Glomerular endothelial cell (primary cell): Measurements from ENCODE around the gene IRF5. TPM values are rescaled to one million over a fixed set of nuclear protein-coding genes. Genes with fewer than 3 reads are reported as not detected.
"Not testable (repeated sequence)": the region's sequence is repeated elsewhere in the genome, so short reads cannot be mapped to it uniquely, and the experiment has no call there.

Source experiments
- DNase-seq: peaks from one replicate; pipeline ENCODE4 v3.0.0-alpha.2; 2011; ENCODE audit warnings: low read depth, low spot score; ENCODE audit errors: extremely low read depth
- total RNA-seq: library from RNA; depleted of rRNA; stranded (reverse); fragments of >200 nt; gene quantifications from 2 replicates; pipeline ENCODE4 v1.2.3, GENCODE V29; 2015

The IRF5 gene
- total RNA-seq, 1 donor from 2014 or later: not detected

DNA sequence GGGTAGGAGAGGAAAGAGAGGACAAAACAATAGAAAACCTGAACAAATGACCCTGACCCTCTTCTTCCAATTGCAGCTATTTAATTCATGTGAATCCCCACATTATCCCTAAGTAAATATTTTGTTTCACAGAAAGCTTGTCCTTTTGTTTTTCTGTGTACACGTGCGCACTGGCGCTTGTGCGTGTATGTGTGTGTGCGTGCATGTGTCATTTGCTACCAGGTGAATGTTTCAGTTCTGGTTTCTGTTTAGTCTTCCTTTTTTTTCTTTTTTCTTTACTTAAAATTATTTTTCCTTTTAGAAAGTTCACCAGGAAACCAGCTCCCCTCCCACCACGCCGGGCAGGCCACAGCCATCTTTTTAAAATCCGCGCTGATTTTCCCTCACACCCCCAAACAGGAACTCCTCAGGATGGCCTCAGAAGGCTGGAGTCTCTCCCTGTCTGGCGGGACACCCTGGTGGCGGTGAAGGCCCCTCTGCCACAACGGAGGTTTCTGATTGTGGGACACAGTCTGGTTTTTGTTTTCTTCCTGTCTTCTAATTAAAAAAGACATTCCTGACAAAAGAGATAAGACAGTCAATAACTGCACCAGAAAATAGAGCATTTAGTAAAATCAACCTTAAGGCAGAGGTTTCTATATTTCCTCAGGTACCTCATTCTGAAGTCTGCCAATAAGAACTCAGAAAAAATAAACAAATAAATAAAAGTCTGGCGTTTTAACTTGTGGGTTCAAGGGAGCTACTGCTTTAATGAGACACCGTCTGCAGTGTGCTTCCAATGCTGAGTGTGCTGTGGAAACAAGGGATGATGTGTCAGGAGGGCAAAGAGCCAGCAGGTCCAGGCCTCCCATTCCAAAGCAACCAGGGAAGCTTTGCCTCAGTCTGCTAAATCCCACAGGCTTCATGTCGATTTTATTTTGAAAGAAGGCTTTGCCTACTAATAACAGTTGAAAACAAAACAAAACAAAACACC lies 17.4 kb downstream of the IRF5 start:
- DNase-seq: no peak

- DNase-seq: no peak
These were observed 18.3 kb downstream of the IRF5 start for GRCh38 chr7:128955981-128956380.

DNA sequence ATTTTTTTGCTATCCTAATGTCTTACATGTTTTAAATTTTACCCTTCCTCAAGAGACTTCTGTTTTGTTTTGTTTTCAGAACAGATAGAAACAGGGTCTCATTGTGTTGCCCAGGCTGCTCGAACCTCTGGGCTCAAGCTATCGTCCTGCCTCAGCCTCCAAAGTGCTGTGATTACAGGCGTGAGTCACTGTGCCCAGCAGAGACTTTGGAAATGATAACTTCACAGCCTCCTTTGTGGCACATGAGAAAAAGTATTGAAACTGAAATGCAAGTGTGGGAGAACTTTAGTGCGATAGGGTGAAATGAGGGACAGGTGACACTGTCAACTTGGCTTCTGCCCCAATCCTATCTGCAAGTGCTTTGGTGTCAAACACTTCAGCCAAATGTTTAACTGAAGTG lies 21.6 kb downstream of the IRF5 start:
- no peak for DNase-seq

GRCh38 chr7:128961030-128961659 lies 23.4 kb downstream of the IRF5 start:
- no peak for DNase-seq

- DNase-seq: no peak
These were observed 25.2 kb downstream of the IRF5 start for GRCh38 chr7:128962899-128963298.

GRCh38 chr7:128963327-128963757 lies 25.6 kb downstream of the IRF5 start:
- no peak for DNase-seq

DNA sequence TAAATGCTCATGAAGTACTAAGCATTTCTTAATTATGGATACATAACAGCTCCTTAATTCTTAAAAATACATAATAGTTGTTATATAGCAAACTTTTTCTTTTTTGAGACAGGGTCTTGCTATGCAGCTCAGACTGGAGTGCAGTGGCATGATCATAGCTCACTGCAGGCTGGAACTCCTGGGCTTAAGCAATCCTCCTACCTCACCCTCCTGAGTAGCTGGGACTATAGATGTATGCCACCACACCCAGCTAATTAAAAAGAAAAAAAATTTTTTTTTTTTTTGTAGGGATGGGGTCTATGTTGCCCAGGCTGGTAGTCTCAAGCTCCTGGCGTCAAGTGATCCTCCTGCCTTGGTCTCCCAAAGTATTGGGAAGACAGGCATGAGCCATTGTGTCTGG lies 30.9 kb downstream of the IRF5 start:
- DNase-seq: no peak

DNA sequence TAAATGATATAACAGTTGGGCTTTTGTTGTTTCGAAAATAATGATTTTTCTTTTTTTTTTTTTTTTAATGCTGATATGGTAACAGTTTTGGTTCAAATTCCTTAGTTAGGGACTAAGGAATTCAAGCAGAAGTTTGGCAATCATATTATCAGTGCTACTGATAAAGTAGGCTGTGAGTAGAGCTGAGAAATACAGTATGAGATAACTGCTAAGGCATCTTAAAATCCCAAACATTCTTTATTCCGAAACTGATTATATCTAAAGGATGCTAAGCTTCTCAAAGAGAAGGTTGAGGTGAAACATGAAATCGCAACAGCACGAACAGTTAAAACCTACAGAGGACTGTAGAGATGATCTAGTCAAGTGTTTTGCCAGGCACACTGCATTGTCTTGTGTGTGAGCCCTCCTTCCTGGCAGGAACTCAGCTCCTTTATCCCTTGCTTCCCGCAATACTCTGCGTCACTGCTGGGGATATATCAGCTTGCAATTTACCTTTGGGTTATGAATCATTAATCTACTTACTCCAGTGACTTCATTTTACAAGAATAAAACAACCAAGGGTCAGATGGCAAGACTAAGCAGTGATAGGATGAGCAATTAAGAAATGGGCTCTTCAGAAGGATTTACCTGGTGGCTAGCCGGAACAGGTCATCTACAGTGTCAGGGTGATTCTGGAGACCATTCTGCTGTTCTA lies 36.7 kb downstream of the IRF5 start:
- DNase-seq: no peak

DNA sequence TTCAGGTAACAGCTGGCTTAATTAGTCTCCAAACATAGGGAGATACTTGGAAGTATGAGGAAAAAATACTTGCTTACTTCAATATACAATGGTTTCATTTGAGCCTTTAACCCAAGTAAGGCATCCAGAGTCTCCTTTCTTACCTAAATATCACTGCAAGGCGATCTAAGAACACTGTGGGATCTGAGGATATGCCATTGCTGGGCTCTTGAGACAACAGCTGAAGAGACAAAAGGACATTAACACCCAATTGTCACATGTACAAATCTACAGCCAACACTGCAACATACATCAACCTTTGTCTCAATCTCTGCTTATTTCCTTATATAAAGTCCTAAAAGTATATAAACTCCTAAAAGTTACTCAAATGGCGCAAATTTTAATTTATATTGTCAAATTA lies 44.4 kb downstream of the IRF5 start:
- no peak for DNase-seq

- DNase-seq: no peak
These were observed 47.9 kb downstream of the IRF5 start for GRCh38 chr7:128985660-128986059.

DNA sequence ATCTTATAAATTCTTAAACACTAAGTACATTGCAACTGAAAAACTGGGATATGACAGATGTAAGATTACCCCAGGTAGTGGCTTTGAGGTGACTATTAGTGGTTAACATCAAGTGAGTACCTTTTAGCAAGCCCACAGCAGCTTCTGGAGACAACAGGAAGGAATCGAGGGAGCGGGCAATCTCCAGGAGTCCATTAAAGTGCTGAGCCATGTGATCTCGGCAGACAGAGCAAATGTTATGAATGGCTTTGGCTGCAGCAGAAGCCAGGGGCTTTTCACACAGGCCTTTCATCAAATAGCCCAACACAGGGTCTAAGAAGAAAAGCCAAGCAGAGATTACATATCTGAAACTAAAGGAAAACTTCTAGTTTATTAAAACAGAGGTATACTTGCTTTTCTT lies 48.9 kb downstream of the IRF5 start:
- no peak for DNase-seq

DNA sequence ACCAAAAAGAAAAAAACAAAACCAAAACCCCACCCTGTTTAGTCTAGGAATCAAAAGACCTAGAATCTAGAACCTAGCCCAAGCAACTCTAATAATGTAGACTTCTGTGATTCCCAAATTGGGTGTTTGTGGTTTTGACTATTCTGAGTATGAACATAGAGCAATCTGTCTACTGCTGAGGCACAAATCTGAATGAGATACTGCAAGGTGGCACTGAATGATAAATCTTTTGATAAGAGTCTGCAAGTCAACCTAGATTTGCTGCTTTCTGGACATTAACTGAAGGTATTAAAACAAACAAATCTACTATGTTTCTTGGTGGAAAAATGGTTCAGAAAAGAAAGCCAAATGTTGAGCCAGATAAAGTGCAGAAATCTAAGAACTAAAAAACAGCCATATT lies 50.6 kb downstream of the IRF5 start:
- DNase-seq: no peak

- DNase-seq: no peak
These were observed 52.2 kb downstream of the IRF5 start for GRCh38 chr7:128989961-128990360.

GRCh38 chr7:128993419-128993818 lies 55.7 kb downstream of the IRF5 start:
- no peak for DNase-seq

GRCh38 chr7:128994560-128994959 lies 56.8 kb downstream of the IRF5 start:
- not testable (repeated sequence) for DNase-seq

- no peak for DNase-seq
These were observed 59.5 kb downstream of the IRF5 start for GRCh38 chr7:128997181-128997580.

Other genes with a start within 250 kb of the IRF5 start
- 339 and 416 TPM in 2 replicates for gene CALU, start 198.6 kb upstream of the IRF5 start, total RNA-seq
- not detected in 2 replicates for gene OPN1SW, start 162.1 kb upstream of the IRF5 start, total RNA-seq
- 0.19 and 2.3 TPM in 2 replicates for gene CCDC136, start 146.0 kb upstream of the IRF5 start, total RNA-seq
- gene FLNC, start 107.5 kb upstream of the IRF5 start, total RNA-seq: 131 and 170 TPM in 2 replicates
- 156 and 188 TPM in 2 replicates for gene ATP6V1F, start 75.1 kb upstream of the IRF5 start, total RNA-seq
- 0.06 TPM in 1 of 2 replicates, not detected in the other for gene KCP, start 27.2 kb upstream of the IRF5 start, total RNA-seq
- gene TNPO3, start 117.2 kb downstream of the IRF5 start, total RNA-seq: 45.3 and 48.1 TPM in 2 replicates
- 0.18 and 0.68 TPM in 2 replicates for gene TSPAN33, start 206.8 kb downstream of the IRF5 start, total RNA-seq